ENCODE data around the gene ADAMTS6.
"Not testable (repeated sequence)": the region's sequence is repeated elsewhere in the genome, so short reads cannot be mapped to it uniquely, and the experiment has no call there.

ADAMTS6 gene

DNA sequence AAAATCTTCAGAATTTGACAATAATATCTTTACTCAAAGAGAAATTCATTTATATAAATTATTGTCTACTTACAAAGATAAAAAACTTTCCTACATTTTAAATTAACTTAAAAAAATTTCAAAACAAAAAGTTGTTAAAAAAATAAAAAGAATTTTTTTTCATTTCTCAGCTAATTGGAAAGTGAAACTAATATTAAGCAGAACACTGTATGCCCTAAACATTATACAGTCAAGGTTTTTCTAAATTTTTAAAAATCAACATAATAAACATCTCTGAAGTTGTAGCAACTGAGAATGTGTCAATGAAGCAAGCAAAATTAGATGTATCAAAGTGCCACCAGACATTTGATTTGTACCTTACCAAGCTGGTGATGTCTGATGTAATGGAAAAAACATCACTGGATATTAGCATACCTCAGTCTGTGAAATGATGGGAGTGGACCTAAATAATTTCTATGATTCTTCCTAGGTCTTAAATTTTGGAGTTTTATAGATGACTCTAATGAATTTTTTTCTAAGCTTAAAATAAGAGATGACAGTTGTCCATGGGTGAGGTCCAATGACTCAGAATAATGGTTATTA is 290.1 kb downstream of the ADAMTS6 start:
- DNase-seq = no peak

GRCh38 chr5:65190328-65191053 is 291.2 kb downstream of the ADAMTS6 start:
- DNase-seq = no peak

GRCh38 chr5:65186646-65187227 is 295.0 kb downstream of the ADAMTS6 start:
- DNase-seq = no peak

- DNase-seq = no peak
These were observed 296.3 kb downstream of the ADAMTS6 start for GRCh38 chr5:65185468-65185867.

GRCh38 chr5:65184780-65185179 is 296.9 kb downstream of the ADAMTS6 start:
- DNase-seq = no peak

- DNase-seq = not testable (repeated sequence)
These were observed 307.5 kb downstream of the ADAMTS6 start for GRCh38 chr5:65174231-65174630.

DNA sequence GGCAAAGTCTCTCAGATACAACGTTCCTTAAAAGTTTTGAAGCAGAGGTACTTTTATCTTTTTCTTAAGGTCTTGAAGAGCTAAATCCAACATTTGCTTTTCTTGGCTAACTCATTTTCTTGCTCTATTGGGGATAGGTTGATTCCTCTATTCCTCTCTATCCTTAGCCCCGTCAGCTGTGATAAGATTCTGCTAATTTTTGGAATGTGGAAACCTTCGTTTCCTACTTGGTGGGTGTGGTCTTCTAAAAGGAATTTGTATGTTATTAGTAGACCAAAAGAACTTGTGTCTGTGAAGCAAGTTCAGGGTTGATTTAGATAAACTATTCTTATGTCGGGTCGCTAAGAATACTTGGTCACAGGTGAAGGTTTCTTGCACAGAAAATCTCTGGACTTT is 308.6 kb downstream of the ADAMTS6 start:
- no peak for DNase-seq

- no peak for DNase-seq
These were observed 309.1 kb downstream of the ADAMTS6 start for GRCh38 chr5:65172486-65173129.

- DNase-seq = no peak
These were observed 310.1 kb downstream of the ADAMTS6 start for GRCh38 chr5:65171645-65172044.

DNA sequence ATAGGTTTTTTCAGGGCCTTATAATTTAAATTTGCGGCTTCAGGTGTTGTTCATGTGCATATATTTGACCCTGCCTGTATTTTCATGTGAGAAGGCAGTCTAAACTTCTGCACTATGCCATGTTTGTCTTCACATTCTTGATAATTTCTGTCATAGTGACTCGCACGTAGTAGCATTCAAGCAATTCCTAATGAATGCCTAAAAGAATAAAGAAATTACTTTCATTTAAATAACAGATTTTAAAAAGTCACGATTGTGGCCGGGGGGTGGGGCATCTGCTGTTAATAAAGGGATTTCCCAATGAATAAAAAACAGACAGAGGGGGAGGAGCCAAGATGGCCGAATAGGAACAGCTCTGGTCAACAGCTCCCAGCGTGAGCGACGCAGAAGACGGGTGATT is 318.0 kb downstream of the ADAMTS6 start:
- DNase-seq = no peak

DNA sequence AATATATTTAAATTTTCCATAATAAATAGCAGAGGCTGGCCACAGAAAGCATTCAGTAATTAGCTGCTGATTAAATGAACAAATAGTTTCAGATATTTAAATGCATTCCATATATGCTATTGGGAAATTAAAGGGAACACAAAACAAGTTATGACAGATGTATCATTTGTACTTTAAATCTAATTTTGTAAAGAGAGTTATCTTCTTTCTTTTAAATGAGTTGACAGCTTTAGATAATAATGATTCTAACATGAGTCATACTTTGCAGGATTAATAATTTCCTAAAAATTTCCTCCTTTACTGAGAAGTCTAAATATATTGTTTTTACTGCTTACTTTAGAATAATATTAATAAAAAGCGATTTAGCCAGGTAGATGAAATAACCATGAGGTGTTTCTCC is 320.1 kb downstream of the ADAMTS6 start:
- no peak for DNase-seq

- DNase-seq = no peak
These were observed 323.7 kb downstream of the ADAMTS6 start for GRCh38 chr5:65157906-65158603.

- no peak for DNase-seq
These were observed 324.8 kb downstream of the ADAMTS6 start for GRCh38 chr5:65156933-65157332.

DNA sequence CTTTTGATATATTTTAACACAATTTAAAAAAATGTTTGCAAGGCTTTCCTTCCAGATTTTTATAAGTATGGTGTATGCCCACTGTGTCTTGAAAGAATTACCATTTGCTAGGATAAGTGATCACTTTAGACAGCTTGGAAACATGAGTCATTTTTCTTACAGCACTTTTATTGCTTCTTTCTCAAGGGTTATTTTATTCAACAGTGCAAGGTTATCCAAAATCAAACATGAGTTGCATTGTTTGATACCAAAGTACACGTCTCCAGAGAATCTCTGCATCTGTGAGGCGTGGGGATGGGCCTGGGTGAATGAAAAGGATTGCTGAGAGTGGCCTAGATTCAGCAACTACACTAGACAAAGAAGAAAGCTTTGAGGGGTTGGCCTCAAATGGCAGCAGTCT is 329.6 kb downstream of the ADAMTS6 start:
- no peak for DNase-seq

DNA sequence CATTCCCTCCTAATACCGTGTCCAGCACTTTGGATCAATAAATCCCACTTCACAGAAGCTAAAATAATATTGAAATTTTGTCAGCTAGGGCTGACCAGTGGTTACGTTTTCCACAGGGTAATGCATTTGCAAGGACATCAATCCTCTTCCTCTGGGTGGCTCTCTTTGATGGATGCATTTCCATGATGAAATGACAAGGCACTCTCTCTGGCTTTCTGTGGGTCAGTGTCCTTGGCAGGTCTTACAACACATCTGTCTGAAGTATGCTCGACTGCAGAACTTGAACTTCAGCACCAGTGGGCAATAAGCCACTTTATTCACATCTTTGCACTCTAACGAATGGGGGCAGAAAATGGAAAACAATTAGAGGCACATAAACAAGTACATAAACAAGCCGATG is 330.1 kb downstream of the ADAMTS6 start:
- no peak for DNase-seq

DNA sequence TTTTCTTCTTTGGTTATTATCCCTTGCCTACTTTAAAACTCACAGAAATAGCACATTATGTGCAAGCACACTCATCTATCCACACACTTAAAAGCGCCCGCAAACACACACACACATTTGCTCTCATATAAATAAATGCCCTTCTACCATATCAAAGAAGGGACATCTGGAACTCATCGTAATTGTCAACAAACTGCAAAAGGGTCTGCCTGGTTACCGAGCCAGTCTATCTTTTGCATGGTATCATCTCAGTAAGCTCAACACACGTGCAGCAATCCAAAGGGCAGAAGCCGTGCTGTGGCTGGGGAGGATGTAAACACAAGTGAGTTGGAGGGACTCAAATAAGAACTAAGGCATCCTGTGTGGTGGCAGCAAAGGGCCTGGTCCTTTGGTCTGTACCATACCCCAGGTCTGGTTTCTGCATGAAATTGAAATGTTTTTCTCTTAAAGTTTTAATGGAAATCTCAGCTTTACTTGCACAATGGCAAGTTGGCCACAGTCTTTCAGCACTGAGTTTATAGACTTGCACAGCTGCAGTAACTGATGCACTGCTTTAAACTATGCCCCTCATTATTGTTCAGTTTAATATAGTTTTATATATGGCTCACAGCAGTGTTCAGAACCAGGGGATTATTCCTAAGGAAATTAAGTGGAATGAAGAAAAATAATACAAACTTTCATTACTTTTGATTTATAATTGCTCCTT is 331.0 kb downstream of the ADAMTS6 start:
- DNase-seq = no peak

DNA sequence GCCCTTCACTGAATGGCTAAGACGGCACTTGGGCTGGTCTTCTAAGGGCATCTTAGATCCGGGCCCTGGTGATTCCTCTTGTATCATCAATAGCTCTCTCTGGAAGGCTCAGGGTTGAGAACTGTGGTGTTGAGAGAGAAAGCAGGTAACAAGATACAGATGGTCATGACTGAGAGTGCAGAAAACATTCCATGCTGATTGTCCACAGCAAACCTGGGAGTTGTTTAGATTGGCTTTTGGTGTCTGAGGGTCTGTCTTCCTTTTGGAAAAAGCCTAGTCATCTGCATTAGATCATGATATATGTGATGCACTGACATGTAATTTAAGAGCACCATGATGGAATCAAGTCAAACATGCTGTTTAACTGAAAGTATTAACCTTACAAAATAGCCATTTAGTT is 331.9 kb downstream of the ADAMTS6 start:
- DNase-seq = no peak

DNA sequence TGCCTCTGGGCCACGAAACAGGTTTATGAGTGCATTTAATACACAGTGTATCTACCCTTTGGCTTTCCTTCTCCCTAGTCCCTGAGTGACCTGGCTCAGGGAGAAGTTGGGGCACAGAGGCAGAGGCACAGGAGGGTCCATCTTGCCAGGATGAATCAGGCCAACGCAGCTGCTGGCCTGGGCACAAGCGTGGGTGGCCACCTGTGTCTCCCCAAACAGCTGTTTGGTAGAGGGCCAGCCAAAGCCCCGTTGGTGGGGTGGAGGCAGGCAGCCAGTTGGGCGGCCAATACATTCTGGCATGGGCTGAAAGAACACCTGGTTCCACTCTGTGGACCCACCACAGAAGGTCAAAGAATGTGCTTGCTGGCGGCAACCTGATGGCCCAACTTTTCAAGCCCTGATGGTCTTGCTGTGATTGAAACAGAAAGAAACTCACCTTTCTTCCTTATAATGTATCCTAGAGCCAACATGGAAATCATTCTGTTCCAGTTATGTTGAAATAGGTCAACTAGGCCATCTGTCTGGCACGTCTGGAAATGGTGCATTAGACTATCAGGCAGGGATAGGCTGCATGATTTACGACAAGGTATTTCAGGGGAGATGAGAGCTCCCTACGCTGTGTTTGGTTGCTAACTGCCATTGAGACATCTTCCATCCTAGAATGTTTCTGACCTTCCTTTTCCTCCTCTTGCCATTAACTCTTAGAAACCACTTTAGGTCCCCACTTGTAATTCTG is 337.4 kb downstream of the ADAMTS6 start:
- no peak for DNase-seq

DNA sequence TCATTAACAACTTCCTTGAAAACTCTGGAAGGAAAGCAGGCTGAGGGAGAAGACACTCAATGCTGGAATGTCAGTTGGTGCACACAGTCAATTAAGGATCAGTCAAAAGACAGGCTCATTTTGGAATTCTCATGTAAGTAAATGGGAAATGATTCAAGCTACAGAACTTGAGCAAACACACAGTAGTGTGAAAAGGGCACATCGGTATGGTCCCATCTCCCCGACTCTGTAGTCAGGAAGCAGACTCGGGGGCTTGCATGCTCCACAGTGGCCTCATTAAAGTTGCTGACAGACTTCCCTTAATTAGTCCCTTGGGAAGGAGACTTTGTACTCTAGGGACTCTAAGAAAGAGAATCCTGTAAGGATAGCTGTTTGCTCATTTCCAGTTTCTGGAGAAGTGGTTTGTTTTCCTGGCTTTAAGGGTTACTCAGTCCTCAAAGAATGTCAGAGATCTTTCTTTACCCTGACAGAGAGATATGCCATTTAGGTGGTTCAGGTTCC is 339.2 kb downstream of the ADAMTS6 start:
- no peak for DNase-seq

GRCh38 chr5:65142016-65142415 is 339.7 kb downstream of the ADAMTS6 start:
- DNase-seq = no peak

DNA sequence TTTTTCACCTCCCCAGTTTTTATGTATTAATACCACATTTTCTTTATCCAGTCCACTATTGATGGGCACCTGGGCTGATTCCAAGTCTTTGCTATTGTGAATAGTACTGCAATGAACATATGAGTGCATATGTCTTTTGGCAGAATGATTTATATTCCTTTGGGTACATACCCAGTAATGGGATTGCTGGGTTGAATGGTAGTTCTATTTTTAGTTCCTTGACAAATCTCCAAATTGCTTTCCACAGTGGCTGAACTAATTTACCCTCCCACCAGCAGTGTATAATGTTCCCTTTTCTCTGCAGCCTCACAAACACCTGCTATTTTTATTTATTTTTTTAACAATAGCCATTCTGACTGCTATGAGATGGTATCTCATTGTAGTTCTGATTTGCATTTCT is 340.2 kb downstream of the ADAMTS6 start:
- peak; percentile 32 for DNase-seq

GRCh38 chr5:65137631-65138030 is 344.1 kb downstream of the ADAMTS6 start:
- DNase-seq = no peak
